LNCaP clone FGC (cell line): ENCODE data around the gene ZSCAN5C.
"Not testable (repeated sequence)": the region's sequence is repeated elsewhere in the genome, so short reads cannot be mapped to it uniquely, and the experiment has no call there.

Source experiments
- DNase-seq: peaks from one replicate; pipeline ENCODE4 v3.0.0-alpha.2; 2011; ENCODE audit warnings: low read depth
- H3K4me3 ChIP-seq: 2 replicates; pipeline ENCODE4 v1.5.1; 2011; ENCODE audit warnings: mild to moderate bottlenecking, low read depth, low read length, control low read depth
- CTCF ChIP-seq: IDR thresholded peaks from 2 replicates; pipeline ENCODE4 v1.5.1; 2012; ENCODE audit warnings: mild to moderate bottlenecking; ENCODE audit not compliant: control insufficient read depth, insufficient read depth; ENCODE audit errors: extremely low read depth

The ZSCAN5C gene

GRCh38 chr19:56191711-56192110 lies 10.4 kb upstream of the ZSCAN5C start:
- no peak for TF ChIP-seq CTCF
- no peak overlapping the region for H3K4me3 ChIP-seq

DNA sequence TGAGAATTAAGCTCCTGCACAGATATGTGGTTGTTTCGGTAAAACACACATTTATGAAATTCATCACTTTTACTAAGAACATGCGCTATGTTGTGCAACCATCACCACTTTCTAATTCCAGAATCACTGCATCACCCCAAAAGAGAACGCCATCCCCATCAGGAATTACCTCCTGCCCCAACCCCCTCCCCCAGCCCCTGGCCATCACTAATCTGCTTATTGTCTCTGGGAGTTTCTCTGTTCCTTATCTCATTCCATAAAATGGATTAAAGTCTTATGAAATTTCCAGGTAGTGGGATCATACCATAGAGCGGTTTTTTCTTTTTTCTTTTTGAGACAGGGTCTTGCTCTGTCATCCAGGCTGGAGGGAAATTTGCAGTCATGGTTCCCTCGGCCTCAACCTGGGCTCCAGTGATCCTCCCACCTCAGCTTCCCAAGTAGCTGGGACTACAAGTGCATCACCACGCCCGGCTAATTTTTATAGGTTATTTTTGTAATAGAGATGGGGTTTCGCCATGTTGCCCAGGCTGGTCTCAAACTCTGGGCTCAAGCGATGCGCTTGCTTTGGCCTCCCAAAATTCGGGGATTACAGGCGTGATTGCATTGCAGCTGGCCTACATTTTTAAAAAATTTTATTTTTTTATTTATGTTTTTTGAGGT lies 8.0 kb upstream of the ZSCAN5C start:
- TF ChIP-seq CTCF, result no peak
- DNase-seq, result no peak
- H3K4me3 ChIP-seq, result no peak overlapping the region

More at GRCh38 chr19:56191711-56192110, 10.4 kb upstream of the ZSCAN5C start:
- no peak for DNase-seq

- not testable (repeated sequence) for DNase-seq, H3K4me3 ChIP-seq
These were observed 4.4 kb upstream of the ZSCAN5C start, which contains the start of gene ZSCAN5B for GRCh38 chr19:56197646-56198045. ZSCAN5B (minus strand) TSS chr19:56197783; CDS start chr19:56193052, 4,731 bp downstream.

DNA sequence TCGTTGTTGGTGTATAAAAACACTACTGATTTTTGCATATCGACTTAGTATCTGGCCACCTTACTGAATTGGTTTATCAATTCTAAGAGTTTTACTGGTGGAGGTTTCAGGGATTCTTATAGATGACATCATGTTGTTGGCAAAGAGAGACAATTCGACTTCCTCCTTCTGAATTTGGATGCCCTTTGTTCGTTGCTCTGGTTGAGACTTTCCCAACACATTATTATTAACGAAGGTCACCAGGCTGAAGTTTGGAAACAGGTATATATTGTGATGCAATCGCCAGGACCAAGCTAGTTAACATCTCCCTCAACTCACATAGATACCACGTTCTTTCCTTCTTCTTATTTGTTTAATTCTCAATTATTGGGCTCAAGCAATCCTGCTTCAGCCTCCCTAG lies 2.4 kb upstream of the ZSCAN5C start:
- H3K4me3 ChIP-seq, result no peak overlapping the region
- no peak for DNase-seq
- TF ChIP-seq CTCF, result no peak

DNA sequence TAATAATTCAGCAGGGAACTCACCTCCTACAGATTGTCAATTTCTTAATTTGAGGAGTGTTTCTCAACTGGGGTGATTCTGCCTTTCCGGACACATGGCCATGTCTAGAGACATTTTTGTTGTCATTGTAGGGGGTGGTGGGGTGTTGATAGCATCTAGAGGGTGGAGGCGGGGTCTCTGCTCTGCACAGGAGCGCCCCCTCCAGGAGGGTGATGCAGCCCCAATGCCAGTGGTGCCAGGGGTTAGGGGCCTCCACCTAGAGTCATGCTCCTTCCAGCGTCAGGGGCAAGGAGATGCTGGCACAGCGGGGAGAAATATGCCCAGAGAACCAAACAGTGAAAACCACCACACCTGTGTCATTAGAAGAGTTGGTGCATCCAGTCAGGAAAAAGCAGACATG lies 5.5 kb downstream of the ZSCAN5C start:
- H3K4me3 ChIP-seq, DNase-seq: not testable (repeated sequence)

- no peak for TF ChIP-seq CTCF
- H3K4me3 ChIP-seq, result no peak overlapping the region
- DNase-seq, result no peak
These were observed 7.0 kb downstream of the ZSCAN5C start for GRCh38 chr19:56209091-56209490.

DNA sequence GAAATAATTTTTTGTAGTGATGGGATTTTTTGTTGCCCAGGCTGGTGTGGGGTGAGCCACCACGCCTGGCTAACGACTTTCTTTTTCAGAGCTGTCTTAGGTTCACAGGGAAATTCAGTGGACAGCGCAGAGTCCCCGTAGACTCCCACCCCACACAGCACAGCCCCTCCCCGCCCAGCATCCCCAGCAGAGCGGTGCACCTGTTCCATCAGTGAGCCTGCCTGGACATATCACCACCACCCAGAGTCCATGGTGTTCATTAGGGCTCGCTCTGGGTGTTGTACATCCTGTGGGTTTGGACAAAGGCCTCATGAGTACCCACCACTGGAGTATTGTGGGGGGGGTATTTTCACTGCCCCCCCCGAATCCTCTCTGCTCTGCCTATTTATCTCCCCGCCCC lies 8.0 kb downstream of the ZSCAN5C start:
- not testable (repeated sequence) for DNase-seq, H3K4me3 ChIP-seq

GRCh38 chr19:56211718-56212117 lies 9.6 kb downstream of the ZSCAN5C start:
- no peak overlapping the region for H3K4me3 ChIP-seq
- DNase-seq, result no peak
- TF ChIP-seq CTCF, result no peak
